Cortex of kidney (tissue), 1 donor: ENCODE results near the gene CENPB.

Experiments used
- DNase-seq: peaks from one replicate; lab custom pipeline; 2025; lab: John Stamatoyannopoulos, UW

Gene CENPB

DNA sequence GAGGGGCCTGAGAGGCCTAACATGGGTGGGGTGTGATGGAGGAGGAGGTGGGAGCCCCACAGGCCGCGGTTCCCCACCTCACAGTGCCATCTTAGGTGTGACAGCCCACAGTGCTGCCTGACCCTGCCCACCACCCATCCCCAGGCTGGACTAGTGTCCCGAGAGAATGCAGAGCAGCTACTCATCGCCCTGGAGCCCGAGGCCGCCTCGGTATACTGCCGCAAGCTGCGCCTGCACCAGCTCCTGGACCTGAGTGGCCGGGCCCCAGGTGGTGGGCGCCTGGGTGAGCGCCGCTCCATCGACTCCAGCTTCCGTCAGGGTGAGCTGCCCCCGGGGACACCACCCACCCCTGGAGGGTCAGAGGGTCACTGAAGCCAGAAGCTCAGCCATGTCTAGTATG lies 38.5 kb downstream of the CENPB start:
- DNase-seq = no peak

DNA sequence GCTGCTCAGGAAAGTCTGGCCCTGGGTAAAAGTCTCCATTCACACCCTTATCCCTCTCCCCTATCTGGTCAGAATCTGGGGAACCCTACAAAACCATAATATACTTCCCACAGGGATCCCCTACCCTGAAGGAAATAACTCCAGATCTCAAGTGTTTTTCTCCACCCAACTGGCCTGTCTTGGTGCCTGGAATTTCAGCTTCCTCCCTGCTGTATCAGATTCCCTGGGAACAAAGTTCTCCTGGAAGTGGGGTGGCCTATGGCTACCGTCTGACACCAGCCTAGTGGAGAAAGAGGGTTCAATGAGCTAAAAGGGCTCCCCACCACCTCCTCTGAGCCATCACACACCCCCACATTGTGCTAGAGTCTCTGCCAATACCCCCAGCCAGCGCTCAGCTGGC lies 39.1 kb downstream of the CENPB start:
- DNase-seq = no peak

DNA sequence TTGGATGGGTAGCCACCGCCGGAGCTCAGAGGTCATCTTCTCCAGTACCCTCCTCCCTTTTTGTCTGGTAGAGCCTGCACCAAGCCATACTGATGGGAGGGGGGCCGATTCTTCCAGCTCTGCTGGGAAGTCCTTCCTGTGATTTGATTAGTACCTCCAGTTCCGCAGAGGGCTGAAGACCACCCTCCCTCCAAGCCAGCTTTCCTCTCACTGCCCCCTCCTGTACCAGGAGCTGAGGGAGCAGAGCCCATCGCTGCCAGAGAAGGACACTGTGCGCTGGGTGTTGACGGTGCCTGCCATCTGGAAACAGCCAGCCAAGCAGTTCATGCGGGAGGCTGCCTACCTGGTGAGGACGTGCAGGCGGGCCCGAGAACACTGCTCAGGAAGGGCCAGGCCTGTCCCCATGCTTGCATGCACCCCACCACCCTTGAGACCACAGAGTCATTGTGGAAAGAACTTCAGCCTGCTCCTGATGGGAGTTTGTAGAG lies 40.8 kb downstream of the CENPB start:
- no peak for DNase-seq

DNA sequence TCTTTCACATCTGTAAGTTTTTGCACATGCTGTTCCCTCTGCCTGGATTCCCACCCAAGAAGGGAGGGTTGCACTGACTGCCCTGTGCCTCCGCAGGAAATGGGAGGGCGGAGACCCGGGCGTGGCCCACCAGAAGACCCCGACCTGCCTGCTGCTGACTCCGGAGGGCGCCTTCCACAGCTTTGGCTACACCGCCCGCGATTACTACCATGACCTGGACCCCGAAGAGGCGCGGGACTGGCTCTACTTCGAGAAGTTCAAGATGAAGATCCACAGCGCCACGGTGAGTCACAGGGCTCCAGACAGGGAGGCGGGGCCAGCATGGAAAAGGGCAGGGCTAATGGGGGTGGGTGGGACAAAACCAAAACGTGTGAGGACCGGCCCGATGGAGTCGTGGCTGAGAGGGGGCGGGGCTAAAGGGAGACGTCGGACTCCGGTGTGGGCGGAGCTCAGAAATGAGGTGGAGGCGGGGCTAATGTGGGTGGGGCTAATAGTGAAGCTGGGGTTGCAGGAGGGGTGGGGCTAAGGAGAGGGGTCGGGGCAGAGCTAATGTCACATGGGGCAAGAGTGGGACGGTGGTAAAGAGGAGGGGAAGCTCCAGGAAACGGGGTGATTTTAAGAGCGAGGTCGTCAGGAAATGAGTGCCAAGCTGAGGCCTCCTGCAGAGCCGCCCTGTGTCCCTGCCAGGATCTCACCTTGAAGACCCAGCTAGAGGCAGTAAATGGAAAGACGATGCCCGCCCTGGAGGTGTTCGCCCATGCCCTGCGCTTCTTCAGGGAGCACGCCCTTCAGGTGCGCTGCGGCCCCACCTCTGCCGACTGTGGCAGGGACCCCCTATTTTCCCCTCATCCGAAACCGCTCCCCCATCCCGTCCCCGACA lies 41.5 kb downstream of the CENPB start:
- no peak for DNase-seq

DNA sequence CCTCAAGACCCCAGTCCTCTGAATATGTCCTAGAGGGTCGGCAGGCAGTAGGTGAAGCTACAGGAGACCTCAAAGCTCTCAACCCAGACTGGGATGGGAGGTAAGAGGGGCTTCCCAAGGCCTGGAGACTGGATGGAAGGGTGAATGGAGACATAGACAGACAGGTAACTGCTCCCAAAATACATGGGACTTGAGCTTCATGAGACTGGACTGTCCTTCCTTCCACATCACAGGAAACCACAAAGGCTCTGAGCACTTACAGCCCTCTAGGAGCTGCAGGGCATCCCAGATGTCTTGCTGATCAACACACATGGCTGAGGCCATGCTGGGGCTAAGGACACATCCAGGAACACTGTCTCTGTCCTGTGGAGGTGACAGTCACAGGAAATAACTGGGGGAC lies 42.5 kb downstream of the CENPB start:
- no peak for DNase-seq

DNA sequence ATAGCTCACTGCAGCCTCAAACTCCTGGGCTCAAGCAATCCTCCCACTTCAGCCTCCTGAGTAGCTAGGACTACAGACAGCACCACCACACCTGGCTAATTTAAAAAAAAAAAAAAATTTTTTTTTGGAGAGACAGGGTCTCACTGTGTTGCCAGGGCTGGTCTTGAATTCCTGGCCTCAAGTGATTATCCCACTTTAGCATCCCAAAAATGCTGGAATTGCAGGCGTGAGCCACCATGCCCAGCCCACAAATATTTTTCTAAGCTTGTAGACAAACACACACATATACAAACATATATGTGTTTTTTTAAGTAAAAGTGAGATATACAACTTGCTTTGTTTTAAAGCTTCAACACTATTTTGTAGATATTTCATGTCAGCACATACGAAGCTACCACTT lies 43.3 kb downstream of the CENPB start:
- DNase-seq = no peak

DNA sequence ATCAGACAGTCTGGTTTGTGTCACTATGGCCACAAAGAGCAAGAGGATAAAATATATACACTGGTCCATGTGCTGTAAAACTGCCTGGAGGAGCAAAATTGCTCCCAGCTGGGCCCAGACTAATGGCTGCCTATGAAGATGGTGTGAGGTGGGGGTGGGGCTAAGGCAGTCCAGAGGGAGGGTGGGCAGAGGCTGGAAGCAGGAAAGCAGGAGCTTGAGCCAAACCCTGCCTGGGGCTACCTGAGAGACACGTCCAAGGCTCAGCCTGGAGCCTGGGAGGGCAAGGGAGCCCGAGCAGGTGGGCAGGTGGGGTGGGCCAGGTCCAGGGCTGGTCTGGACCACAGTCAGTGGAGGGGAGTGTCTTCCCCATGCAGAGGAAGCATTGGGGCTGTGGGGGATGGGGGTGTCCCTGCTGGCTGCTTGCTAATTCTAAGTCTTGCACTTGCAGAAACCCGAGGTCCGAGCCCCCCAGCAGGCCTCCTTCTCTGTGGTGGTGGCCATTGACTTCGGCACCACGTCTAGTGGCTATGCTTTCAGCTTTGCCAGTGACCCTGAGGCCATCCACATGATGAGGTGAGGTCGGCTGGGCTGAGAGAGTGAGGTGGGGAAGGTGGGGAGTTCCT lies 44.6 kb downstream of the CENPB start:
- DNase-seq = no peak

DNA sequence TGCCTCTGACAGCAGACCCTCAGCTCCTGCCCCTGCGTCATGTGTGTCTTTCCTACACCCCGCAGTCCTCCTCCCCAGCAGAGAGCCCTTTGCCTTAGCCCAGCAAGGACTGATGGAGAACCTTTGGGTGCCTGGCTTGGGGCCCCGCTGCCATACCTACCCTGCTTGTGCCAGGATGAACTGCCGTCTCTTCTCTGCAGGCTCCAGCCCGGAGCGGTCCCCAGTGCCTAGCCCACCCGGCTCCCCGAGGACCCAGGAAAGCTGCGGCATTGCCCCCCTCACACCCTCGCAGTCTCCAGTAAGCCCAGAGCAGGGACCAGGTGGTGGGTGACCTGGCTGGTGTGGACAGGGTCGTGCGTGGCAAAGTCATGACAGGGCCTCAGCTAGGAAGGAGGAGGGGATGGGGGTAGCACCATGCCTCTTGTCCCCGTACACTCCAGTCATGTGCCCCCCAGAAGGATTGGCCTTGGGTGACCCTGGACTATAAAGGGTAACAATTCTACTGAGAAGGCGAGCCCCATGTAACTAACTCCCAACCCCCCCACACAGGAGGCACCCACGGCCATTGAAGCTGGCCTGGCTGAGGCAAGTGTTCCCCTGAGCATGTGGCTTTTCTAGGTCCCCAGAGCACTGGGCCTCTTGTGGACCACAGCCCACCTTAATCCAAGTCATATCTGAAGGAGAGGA lies 45.8 kb downstream of the CENPB start:
- no peak for DNase-seq

DNA sequence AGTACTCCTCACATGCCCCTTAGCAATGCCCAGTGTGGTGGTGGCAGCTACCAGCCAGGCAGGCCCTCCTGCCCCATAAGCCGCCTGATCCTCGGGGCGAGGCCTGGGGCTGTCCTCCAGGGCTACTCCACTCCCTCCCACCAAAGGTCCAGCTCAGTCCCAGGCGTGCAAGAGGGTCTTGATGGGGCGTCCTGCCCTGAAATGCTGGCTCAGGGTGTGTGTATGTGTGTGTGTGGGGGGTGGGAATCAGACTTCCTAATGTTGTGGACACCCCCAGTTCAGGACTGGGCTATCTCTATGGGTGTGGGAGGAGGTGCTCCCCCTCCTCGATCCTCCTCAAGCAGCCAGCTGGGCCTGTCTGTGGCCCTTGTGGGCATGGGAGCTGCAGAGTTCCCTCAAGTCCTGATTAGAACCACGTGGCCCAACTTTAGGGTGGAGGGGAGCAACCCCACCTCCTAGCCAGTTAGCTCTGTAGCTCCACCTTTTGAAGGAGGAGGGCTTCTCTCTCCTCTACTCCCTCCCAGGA lies 46.6 kb downstream of the CENPB start:
- no peak for DNase-seq

DNA sequence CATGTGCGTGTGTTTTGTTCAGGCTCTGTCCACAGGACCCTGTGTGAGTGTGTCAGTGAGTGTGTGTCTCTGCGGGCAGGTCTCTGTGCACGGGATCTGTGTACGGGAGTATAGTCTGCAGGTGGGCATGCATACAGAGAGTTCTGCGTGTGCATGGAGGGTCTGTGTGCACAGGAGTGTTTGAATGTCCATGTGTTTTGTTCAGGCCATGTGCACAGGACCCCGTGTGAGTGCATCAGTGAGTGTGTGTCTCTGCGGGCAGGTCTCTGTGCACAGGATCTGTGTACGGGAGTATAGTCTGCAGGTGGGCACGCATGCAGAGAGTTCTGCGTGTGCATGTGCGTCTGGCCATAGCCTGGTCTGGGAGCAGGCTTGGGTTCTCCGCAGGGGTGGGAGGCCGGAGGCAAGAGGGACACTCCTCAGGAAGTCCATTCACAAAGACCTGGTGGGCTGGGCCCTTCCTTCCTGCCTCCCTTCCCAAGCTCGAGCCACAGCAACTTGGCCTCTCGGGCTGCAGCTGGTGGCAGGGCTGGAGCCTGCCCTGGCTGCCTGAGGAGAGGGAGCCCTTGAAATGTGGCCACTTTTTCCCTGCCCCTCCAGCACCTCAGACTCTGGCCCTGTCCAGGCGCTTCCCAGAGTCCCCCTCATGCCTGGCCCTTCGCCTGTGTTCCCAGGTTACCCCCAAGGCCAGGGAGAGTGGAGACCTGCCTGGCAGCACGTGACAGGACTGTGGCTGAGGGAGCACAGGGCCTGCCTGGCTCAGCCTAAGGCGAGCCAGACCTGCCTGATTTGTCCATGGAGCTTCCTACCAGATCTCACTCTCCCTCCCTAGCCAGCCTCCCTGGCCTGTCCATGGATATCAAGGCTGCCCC lies 47.2 kb downstream of the CENPB start:
- DNase-seq = no peak

DNA sequence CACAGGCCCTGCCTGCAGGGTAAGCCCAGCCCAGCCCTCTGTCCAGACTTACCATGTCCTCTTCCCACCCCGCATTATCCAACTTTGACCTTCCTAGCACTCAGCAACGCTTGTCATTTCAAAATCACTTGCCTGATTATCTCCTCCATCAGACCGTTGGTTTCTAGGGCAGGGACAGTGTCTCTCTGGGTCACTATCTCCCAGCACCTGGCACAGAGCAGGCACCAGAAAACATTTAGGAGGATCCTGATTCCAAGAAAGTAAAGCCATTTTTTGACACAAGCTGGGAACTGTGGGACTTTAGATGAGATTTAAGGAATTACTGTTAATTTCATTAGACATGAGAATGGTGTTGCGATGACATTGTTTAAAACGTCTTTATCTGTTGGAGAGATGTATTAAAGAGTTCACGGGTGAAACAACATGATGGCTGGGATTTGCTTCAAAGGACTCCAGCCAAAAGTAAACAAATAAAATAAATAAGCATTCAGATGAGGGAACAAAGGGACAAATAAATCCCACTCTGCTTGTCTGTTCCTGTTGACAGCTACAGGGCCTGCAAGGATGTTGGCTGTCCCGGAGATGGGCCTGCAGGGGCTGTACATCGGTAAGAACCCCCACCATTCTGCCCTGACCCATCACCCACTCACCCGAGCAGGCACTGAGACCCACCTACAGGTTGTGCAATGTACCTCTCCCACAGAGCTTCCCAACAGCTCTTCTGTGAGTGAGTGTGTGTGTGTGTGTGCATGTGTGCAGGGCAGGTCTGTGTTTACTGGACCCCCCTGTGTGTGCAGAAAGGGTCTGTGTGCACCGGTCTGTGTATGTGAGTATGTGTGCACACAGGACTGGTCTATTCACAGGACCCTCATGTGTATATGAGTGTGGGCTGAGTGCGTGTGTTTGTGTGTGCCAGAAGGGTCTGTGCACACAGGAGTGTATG lies 48.2 kb downstream of the CENPB start:
- no peak for DNase-seq

DNA sequence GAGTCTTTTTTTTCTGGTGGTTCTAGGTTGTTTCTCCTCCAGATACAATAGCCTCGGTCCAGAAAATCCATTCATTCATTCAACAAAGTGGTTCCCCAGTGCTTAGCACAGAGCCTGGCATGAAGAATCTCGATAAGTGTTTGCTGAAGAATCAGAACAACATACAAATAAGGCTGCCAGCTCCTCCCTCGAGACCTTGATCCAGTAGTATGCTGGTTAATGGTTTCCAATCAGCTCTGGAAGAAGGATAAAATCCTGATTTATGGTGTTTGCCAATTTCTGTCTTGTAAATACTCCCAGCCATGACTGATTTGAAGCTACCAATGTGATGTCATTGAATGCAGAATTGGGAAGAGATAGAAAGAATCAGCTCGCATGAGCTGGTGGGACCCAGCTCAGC lies 50.8 kb downstream of the CENPB start:
- DNase-seq = no peak

DNA sequence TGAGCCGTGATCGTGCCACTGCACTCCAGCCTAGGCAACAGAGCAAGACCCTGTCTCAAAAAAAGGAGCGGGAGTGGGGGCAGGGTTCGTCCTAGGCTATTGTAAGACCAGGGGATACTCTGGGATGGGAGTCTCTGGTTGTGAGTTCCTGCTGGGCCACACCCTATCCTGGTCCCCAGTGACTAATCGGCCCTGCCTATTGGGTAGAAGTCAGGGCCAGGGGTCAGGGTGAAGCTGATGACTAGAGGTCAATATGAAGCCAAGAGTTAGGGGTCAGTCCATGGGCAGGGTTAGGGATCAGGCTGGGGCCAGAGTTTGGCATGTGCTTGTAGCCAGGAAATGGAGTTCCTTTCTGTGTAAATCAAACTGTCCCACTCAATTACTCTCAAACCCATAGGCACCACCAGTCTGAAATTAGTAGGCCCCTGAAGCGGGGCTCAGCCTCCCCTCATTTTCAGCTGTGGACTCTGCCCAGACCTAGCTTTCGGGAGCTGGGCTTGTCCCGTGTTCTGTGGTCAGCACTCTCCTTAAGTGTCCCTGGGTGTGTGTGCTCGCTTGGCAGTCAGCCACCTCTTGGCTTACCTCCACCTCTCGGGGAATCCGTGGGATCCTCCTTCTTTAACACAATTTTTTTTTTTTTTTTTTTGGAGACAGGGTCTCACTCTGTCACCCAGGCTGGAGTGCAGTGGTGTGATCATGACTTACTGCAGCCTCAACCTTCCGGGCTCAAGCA lies 52.3 kb downstream of the CENPB start:
- DNase-seq = no peak
